ENCODE measurements around the gene DISP2.

DNA sequence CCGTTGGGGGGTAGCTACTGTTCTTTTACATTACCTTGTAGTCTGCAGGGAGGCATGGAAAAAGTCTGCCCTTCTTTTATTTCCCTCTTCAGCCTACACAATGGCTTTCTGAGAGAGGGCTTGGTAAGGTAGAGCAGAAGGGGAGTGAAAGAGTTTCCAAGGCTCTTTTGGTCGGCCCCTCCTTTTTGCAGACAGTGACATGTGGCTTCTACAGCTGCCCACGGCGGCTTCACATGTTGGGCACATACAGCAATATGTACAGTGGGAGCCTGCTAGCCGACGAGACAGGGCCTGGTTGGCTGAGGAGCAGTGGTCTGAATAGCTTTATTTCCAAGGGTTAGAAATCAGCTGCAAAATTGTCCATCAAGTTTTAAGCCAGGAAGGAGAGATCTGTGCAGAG lies 30.6 kb upstream of the DISP2 start:
- TF ChIP-seq, protein P1, sequence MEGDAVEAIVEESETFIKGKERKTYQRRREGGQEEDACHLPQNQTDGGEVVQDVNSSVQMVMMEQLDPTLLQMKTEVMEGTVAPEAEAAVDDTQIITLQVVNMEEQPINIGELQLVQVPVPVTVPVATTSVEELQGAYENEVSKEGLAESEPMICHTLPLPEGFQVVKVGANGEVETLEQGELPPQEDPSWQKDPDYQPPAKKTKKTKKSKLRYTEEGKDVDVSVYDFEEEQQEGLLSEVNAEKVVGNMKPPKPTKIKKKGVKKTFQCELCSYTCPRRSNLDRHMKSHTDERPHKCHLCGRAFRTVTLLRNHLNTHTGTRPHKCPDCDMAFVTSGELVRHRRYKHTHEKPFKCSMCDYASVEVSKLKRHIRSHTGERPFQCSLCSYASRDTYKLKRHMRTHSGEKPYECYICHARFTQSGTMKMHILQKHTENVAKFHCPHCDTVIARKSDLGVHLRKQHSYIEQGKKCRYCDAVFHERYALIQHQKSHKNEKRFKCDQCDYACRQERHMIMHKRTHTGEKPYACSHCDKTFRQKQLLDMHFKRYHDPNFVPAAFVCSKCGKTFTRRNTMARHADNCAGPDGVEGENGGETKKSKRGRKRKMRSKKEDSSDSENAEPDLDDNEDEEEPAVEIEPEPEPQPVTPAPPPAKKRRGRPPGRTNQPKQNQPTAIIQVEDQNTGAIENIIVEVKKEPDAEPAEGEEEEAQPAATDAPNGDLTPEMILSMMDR (IDR thresholded peaks at IDR 0.05; ENCODE audit: insufficient read depth, low read depth, low read length) = no peak
- TF ChIP-seq EZH2 (IDR thresholded peaks at IDR 0.05; ENCODE audit: insufficient read depth, low read length) = no peak
